Left lung (tissue), 10 donors: ENCODE data around the gene FTSJ1. TPM values are rescaled to one million over a fixed set of nuclear protein-coding genes. Genes with fewer than 3 reads are reported as not detected.

Experiments used
- ATAC-seq: fragments of 200-7000 bp; cut with Tn5 transposase; one replicate; pipeline ENCODE4 v1.9.1; 2020; ENCODE audit warnings: moderate library complexity
- DNase-seq, 4 donors: peaks; one replicate each; pipeline ENCODE4 v3.0.0-alpha.2; 2013 to 2020
- H3K27ac ChIP-seq, 2 donors: fragments of 200-600 bp; sonication (generic) in 1 of 2; one replicate each; pipeline versions ENCODE4 v1.5.0 to v1.8.0; 2020 to 2021
- H3K27me3 ChIP-seq, 2 donors: fragments of 200-600 bp; sonication (generic) in 1 of 2; one replicate each; pipeline versions ENCODE4 v1.5.0 to v1.8.0; 2020 to 2021
- H3K36me3 ChIP-seq, 2 donors: fragments of 200-600 bp; sonication (generic) in 1 of 2; one replicate each; pipeline versions ENCODE4 v1.5.0 to v1.8.0; 2020 to 2021
- H3K4me1 ChIP-seq, 2 donors: fragments of 200-600 bp; one replicate each; pipeline ENCODE4 v1.8.0; 2021
- H3K4me3 ChIP-seq, 2 donors: fragments of 200-600 bp; sonication (generic) in 1 of 2; one replicate each; pipeline versions ENCODE4 v1.5.0 to v1.8.0; 2020 to 2021; ENCODE audit warnings: mild to moderate bottlenecking in 1 of 2
- H3K9me3 ChIP-seq, 2 donors: fragments of 200-600 bp; sonication (generic) in 1 of 2; one replicate each; pipeline versions ENCODE4 v1.5.0 to v1.8.0; 2020 to 2021
- intact Hi-C, 2 donors: fragments of 100-400 bp; cut with DNase I; formaldehyde crosslinking; loops; one replicate each; pipeline versions ENCODE4 v1.11.2 to v1.14.2; 2022
- polyA plus RNA-seq, 6 donors: library from polyadenylated mRNA; unstranded; fragments of 120-200 nt; gene quantifications; one replicate each; pipeline ENCODE4 v1.2.1, GENCODE V29; 2013; ENCODE audit not compliant: insufficient read length in 6 of 6
- total RNA-seq, 2 donors: library from RNA; stranded (reverse); fragmentation: NEBNext Ultra II Directional; extraction: Animal tissue kit (Norgen Biotek cat#: 25700); gene quantifications; one replicate each; pipeline ENCODE4 v1.2.1, GENCODE V29; 2021
- TF ChIP-seq, protein P1 (sequence below), 2 donors: fragments of 200-600 bp; sonication (generic) in 1 of 2; IDR thresholded peaks; one replicate each; pipeline versions ENCODE4 v1.5.0 to v1.8.0; 2021; ENCODE audit warnings: antibody characterized with exemption in 2 of 2
- donor health status: DM: no; HTN: yes; CAD: no.
- donor health status: DM: no; HTN: no; CAD: no.

The FTSJ1 gene
- total and polyA plus RNA-seq, 8 donors: 33.7 to 46.6 (median 38.8) TPM

DNA sequence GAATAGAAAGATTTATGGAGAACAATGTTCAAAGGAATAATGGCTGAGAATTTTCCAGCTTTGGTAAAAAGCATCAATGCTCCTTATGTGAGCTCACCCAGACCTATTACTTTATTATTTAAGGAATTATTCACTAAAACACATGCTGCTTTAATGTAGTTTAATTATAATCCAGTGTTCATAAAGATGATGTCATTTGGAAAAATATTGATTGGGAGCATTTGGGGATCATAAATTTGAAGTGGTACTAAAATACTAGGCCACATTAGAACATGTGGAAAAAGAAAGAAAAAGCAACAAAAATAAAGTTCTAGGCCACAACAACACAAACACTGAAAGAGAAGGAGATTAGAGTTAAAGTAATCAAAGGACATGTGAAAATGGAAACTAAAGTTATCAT lies 25.9 kb upstream of the FTSJ1 start:
- no peaks in the 10 kb centered on the region for H3K27me3 ChIP-seq
- intact Hi-C loops: no loop called here
- TF ChIP-seq, protein P1, sequence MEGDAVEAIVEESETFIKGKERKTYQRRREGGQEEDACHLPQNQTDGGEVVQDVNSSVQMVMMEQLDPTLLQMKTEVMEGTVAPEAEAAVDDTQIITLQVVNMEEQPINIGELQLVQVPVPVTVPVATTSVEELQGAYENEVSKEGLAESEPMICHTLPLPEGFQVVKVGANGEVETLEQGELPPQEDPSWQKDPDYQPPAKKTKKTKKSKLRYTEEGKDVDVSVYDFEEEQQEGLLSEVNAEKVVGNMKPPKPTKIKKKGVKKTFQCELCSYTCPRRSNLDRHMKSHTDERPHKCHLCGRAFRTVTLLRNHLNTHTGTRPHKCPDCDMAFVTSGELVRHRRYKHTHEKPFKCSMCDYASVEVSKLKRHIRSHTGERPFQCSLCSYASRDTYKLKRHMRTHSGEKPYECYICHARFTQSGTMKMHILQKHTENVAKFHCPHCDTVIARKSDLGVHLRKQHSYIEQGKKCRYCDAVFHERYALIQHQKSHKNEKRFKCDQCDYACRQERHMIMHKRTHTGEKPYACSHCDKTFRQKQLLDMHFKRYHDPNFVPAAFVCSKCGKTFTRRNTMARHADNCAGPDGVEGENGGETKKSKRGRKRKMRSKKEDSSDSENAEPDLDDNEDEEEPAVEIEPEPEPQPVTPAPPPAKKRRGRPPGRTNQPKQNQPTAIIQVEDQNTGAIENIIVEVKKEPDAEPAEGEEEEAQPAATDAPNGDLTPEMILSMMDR (IDR thresholded peaks at IDR 0.05): no peak
- DNase-seq (no peak), ATAC-seq (no peak)
- H3K36me3 ChIP-seq: no peaks in the 10 kb centered on the region
- H3K9me3 ChIP-seq: no peaks in the 10 kb centered on the region
- H3K4me3 ChIP-seq: no peak overlapping the region
- H3K4me1 ChIP-seq: no peaks in the 10 kb centered on the region
- H3K27ac ChIP-seq: no peak overlapping the region

DNA sequence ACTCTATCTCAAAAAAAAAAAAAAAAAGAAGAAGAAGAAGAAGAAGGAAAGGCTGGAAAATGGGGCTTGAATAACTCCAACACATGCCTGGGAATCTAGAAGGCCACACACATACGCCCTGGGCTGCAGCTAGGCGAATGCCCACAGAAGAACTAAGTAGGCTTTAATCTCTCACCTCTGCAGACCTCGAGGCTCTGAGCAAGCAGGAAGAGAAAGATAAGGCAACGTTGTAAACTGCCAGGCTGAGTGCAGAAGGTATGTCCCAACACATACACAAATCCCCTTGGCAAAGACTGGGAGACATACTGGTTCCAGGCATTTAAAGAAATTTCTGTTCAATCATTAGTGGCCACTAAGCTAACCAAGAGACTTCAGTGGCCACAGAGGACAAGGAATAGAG lies 24.3 kb upstream of the FTSJ1 start:
- no peaks in the 10 kb centered on the region for H3K27me3 ChIP-seq
- intact Hi-C loops: no loop called here
- H3K9me3 ChIP-seq: no peaks in the 10 kb centered on the region
- H3K4me1 ChIP-seq: no peaks in the 10 kb centered on the region
- ATAC-seq (no peak), DNase-seq (no peak)
- TF ChIP-seq, protein P1 (IDR thresholded peaks at IDR 0.05): no peak
- H3K27ac ChIP-seq: no peak overlapping the region
- no peak overlapping the region for H3K4me3 ChIP-seq
- no peaks in the 10 kb centered on the region for H3K36me3 ChIP-seq

DNA sequence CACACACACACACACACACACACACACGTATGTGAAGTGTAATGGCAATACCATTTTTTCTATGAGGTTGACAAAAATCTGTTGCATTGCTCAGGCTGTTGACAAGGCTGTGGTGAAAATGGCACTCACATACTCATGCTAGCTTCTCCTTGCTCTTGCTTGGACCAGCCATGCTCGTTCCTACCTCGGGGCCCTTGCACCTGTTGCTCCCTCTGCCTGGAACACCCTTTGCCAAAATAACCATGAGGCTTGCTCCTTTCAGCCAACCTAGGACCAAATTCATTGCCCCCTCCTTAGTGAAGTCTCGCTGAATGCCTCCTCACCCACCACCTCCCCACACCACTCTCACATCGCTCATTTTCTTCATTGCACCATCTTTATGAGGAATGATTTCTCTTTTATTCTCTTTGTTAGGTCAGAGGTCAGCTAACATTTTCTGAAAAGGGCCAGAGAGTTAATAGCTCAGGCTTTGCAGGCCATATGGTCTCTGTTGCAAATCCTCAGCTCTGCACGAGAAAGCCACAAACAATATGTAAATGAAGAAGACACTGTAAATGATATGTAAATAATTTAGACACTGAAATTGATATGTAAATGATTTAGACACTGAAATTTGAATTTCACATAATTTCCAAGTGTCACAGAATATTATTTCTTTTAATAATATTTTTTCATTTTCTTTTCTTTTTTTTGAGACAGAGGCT lies 19.2 kb upstream of the FTSJ1 start:
- H3K9me3 ChIP-seq: no peaks in the 10 kb centered on the region
- H3K4me1 ChIP-seq: no peaks in the 10 kb centered on the region
- no peak for DNase-seq
- no peaks in the 10 kb centered on the region for H3K36me3 ChIP-seq
- H3K27ac ChIP-seq: no peak overlapping the region
- no peak for ATAC-seq
- H3K27me3 ChIP-seq: no peaks in the 10 kb centered on the region
- no peak overlapping the region for H3K4me3 ChIP-seq
- TF ChIP-seq, protein P1 (IDR thresholded peaks at IDR 0.05): no peak
- intact Hi-C loops: no loop called here

DNA sequence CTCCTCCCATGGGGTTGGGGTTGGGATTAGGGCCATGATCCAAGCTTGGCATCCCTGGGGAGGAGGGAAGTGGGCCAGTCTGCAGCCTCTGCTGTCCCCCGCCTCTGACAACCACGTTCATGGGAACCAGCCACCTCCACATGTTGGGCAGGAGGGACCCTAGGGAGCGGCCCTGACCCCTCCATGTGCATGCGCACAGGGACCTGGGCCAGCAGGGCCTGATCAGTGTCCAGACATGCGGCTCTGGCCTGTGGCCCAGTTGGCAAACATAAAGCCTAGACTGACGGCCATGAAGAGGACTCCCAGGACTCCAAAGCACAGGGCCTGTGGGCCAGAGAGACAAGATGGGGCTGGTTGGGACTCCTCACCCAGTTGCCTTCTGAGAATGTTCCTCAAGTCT lies 17.3 kb upstream of the FTSJ1 start:
- ATAC-seq: no peak
- H3K27me3 ChIP-seq: no peaks in the 10 kb centered on the region
- no peaks in the 10 kb centered on the region for H3K36me3 ChIP-seq
- intact Hi-C loops: no loop called here
- TF ChIP-seq, protein P1 (IDR thresholded peaks at IDR 0.05): no peak
- H3K9me3 ChIP-seq: no peaks in the 10 kb centered on the region
- no peak for DNase-seq
- no peak overlapping the region for H3K27ac ChIP-seq
- H3K4me3 ChIP-seq: no peak overlapping the region
- H3K4me1 ChIP-seq: no peaks in the 10 kb centered on the region

DNA sequence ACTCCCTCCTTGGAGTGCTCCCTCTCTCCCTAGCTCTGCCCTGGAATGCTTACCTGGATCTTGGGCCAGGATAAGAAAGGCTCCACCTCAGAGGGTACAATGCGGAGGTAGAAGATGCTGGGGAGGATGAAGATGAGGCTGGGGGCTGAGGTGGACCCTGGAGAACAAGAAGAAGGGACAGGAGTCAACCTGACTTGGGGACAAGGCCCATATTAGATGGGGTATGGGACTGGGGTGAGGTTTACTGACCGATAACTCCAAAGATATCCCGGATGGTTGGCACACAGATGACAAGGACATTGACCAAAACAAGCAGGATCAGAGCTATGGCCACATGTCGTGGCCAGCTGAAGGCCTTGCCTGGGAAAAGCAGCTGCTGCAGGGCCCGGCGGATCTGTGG lies 16.5 kb upstream of the FTSJ1 start:
- intact Hi-C loops: no loop called here
- no peak for ATAC-seq
- no peaks in the 10 kb centered on the region for H3K27me3 ChIP-seq
- no peak for DNase-seq
- no peak overlapping the region for H3K4me3 ChIP-seq
- no peaks in the 10 kb centered on the region for H3K4me1 ChIP-seq
- H3K9me3 ChIP-seq: no peaks in the 10 kb centered on the region
- H3K27ac ChIP-seq: no peak overlapping the region
- no peaks in the 10 kb centered on the region for H3K36me3 ChIP-seq
- TF ChIP-seq, protein P1 (IDR thresholded peaks at IDR 0.05): no peak
